Transverse colon (tissue), 4 donors: ENCODE measurements around the gene P3H3. TPM values are rescaled to one million over a fixed set of nuclear protein-coding genes. Genes with fewer than 3 reads are reported as not detected.
A peak's percentile ranks its signal among the peaks of the same experiment; 100 is the strongest.

ENCODE experiments used
- DNase-seq: peaks from one replicate; pipeline ENCODE4 v3.0.0-alpha.2; 2019
- H3K27ac ChIP-seq, 4 donors: fragments of 200-600 bp; sonication (generic); 2 replicates each; pipeline ENCODE4 v1.5.1; 2016 to 2018; ENCODE audit warnings: inconsistent platforms in 4 of 4
- H3K27me3 ChIP-seq: fragments of 200-600 bp; sonication (generic); 2 replicates; pipeline ENCODE4 v1.5.1; 2017; ENCODE audit warnings: inconsistent platforms
- H3K36me3 ChIP-seq, 4 donors: fragments of 200-600 bp; sonication (generic); 2 replicates each; pipeline ENCODE4 v1.5.1; 2017 to 2019; ENCODE audit warnings: inconsistent platforms in 4 of 4
- H3K4me1 ChIP-seq, 4 donors: fragments of 200-600 bp; sonication (generic); 2 replicates each; pipeline ENCODE4 v1.5.1; 2017 to 2020; ENCODE audit warnings: inconsistent platforms in 4 of 4
- H3K4me3 ChIP-seq, 4 donors: fragments of 200-600 bp; sonication (generic); 1 replicate in 1 of 4; 2 replicates in 3 of 4; pipeline versions ENCODE4 v1.5.1 to v1.6.1; 2017 to 2019; ENCODE audit warnings: inconsistent platforms in 4 of 4
- H3K9me3 ChIP-seq, 2 donors: fragments of 200-600 bp; sonication (generic); 2 replicates each; pipeline ENCODE4 v1.5.1; 2017 to 2019; ENCODE audit warnings: inconsistent platforms in 2 of 2
- CTCF ChIP-seq, 5 experiments: fragments of 200-600 bp in 3 of 5; fragments of 450-650 bp in 2 of 5; sonication (generic) in 3 of 5; IDR thresholded peaks; 1 replicate in 2 of 5; 2 replicates in 3 of 5; pipeline ENCODE4 v1.5.1; 2016 to 2017; ENCODE audit warnings: antibody characterized with exemption in 5 of 5, inconsistent platforms in 3 of 5, mild to moderate bottlenecking in 2 of 5, moderate library complexity in 1 of 5
- EP300 ChIP-seq: sonication (generic); formaldehyde crosslinking; IDR thresholded peaks from one replicate; pipeline ENCODE4 v1.6.1; 2017; ENCODE audit warnings: antibody characterized with exemption, low read depth
- POLR2A ChIP-seq: fragments of 450-650 bp; IDR thresholded peaks from one replicate; pipeline ENCODE4 v1.6.1; 2016; ENCODE audit warnings: antibody characterized with exemption, mild to moderate bottlenecking, moderate library complexity
- POLR2AphosphoS5 ChIP-seq, 3 donors: sonication (generic); formaldehyde crosslinking; IDR thresholded peaks; one replicate each; pipeline ENCODE4 v1.6.1; 2016; ENCODE audit warnings: antibody characterized with exemption in 3 of 3
- WGBS, 2 donors: methylation state at CpG; one replicate each; pipeline ENCODE4 v1.1.5; 2018; ENCODE audit warnings: low coverage in 1 of 2; 5-methylcytosine and 5-hydroxymethylcytosine counted together
- in situ Hi-C, 4 donors: fragments of 200-750 bp; cut with MboI; loops; one replicate each; pipeline versions ENCODE4 v1.15.0 to v1.15.1; 2017; ENCODE audit warnings: low sequenced_read_pairs in 3 of 4, low pct_ligation_motif_present in 1 of 4, low pct_unique_long_range_greater_than_20kb in 1 of 4
- intact Hi-C: fragments of 100-400 bp; cut with DNase I; formaldehyde crosslinking; loops from one replicate; pipeline ENCODE4 v1.15.1; 2023; ENCODE audit warnings: low total_unique reads
- total RNA-seq, 4 donors: library from RNA; depleted of rRNA; stranded (reverse); fragments of >200 nt; gene quantifications; one replicate each; pipeline ENCODE4 v1.1.0, GENCODE V29; 2016

The P3H3 gene
- total RNA-seq, 4 donors from 2014 or later, result 5.9 to 32.9 (median 14.4) TPM

GRCh38 chr12:6822426-6823135 lies 5.6 kb upstream of the P3H3 start:
- intact Hi-C loops (no loop called here), in situ Hi-C loops (loop anchor here in 1 of 4 donors (10.0 kb wide), 1 partner anchor 78 kb away; no protein-coding TSS in a partner anchor)
- WGBS, 2 donors, result 50 to 69% methylated on average over 3 to 7 of the region's 7 CpGs
- Histone ChIP-seq H3K4me1 (peaks cover 7 to 26% (median 19%) of the 10 kb centered on the region in 4 donors), H3K27me3 (peaks cover 39% of the 10 kb centered on the region), H3K36me3 (no peaks in the 10 kb centered on the region), H3K4me3 (peak overlapping the region in 1 of 4 donors; percentile 50), H3K9me3 (no peaks in the 10 kb centered on the region), H3K27ac (no peak overlapping the region)
- no peak for DNase-seq
- TF ChIP-seq CTCF (IDR thresholded peaks at IDR 0.05) (no peak), POLR2AphosphoS5 (IDR thresholded peaks at IDR 0.05) (no peak), EP300 (no peak), POLR2A (no peak)

DNA sequence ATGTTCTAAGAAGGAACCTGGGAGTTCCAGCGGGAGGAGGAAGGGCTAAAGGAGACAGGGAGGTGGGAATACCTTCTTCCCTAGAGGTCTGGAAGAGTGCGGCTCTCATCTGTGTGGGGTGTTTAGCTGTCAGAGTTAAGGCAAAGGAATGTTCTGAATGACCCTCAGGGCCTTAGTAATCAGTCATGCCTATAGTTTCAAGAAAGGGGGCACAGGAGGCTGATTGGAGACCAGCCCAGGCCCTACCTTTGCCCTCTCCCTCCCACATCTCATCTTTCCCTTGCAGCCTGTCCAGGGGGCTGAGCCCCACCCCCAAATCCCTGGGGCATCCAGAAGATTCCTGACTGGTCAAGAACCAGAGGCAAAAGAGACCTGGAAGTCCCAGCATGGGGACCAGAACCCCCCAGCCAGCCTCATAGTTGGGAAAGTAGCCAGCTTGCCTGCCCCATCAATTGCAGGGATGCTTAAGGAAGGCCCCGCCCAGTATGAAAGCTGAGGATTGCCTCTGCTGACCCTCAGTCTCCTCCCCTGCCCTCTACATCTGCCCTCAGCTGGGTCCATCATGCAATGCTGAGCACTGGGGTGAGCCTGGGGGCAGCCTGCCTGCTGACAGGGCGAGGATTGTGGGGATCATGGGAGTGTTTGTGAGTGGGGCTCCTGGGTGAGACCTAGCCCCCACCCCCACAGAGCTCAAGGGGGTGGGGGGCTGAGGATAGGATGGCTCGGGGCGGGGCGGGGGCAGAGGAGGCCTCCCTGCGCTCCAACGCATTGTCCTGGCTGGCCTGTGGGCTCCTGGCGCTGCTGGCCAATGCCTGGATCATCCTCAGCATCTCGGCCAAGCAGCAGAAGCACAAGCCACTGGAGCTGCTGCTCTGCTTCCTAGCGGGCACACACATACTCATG lies 4.8 kb upstream of the P3H3 start:
- TF ChIP-seq EP300, result no peak
- TF ChIP-seq POLR2AphosphoS5 (IDR thresholded peaks at IDR 0.05), result no peak
- no peak for TF ChIP-seq POLR2A
- TF ChIP-seq CTCF (IDR thresholded peaks at IDR 0.05), result no peak
- intact Hi-C loops, result no loop called here
- in situ Hi-C loops, result loop anchor here in 1 of 4 donors (10.0 kb wide), 1 partner anchor 79 kb away; no protein-coding TSS in a partner anchor
- peaks cover 7 to 33% (median 21%) of the 10 kb centered on the region in 4 donors for H3K4me1 ChIP-seq
- no peak overlapping the region for H3K27ac ChIP-seq
- H3K9me3 ChIP-seq, result no peaks in the 10 kb centered on the region
- H3K4me3 ChIP-seq, result no peak overlapping the region
- peaks cover 46% of the 10 kb centered on the region for H3K27me3 ChIP-seq
- DNase-seq, result no peak
- whole genome bisulfite sequencing, 2 donors, result 0 to 69% methylated on average over 1 to 9 of the region's 12 CpGs
- H3K36me3 ChIP-seq, result no peaks in the 10 kb centered on the region

DNA sequence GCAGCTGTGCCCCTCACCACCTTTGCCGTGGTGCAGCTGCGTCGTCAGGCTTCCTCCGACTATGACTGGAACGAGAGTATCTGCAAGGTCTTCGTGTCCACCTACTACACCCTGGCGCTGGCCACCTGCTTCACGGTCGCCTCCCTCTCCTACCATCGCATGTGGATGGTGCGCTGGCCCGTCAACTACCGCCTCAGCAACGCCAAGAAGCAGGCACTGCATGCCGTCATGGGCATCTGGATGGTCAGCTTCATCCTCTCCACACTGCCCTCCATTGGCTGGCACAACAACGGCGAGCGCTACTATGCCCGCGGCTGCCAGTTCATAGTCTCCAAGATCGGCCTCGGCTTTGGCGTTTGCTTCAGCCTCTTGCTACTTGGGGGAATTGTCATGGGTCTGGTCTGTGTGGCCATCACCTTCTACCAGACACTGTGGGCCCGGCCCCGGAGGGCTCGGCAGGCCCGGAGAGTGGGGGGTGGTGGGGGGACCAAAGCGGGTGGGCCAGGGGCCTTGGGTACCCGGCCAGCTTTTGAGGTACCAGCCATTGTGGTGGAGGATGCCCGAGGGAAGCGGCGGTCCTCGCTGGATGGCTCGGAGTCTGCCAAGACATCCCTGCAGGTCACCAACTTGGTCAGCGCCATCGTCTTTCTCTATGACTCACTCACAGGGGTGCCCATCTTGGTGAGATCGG lies 4.0 kb upstream of the P3H3 start:
- Histone ChIP-seq H3K27me3 (peaks cover 54% of the 10 kb centered on the region), H3K4me1 (peaks cover 14 to 40% (median 25%) of the 10 kb centered on the region in 4 donors), H3K9me3 (no peaks in the 10 kb centered on the region), H3K4me3 (no peak overlapping the region), H3K36me3 (no peaks in the 10 kb centered on the region), H3K27ac (no peak overlapping the region)
- intact Hi-C loops (no loop called here), in situ Hi-C loops (loop anchor here in 1 of 4 donors (10.0 kb wide), 1 partner anchor 79 kb away; no protein-coding TSS in a partner anchor)
- TF ChIP-seq CTCF (IDR thresholded peaks at IDR 0.05) (no peak), POLR2AphosphoS5 (IDR thresholded peaks at IDR 0.05) (no peak), EP300 (no peak), POLR2A (no peak)
- WGBS, 2 donors, result 79 to 86% methylated on average over 7 to 37 of the region's 37 CpGs
- DNase-seq, result no peak
